ENCODE measurements around the gene SELENON. TPM values are rescaled to one million over a fixed set of nuclear protein-coding genes. Genes with fewer than 3 reads are reported as not detected.

Gene SELENON
- total and polyA plus RNA-seq, 2 of the 13 experiments (the other 11 are each of a cell fraction or from before 2014, with no cell fraction given): 3.8 to 8.0 TPM

DNA sequence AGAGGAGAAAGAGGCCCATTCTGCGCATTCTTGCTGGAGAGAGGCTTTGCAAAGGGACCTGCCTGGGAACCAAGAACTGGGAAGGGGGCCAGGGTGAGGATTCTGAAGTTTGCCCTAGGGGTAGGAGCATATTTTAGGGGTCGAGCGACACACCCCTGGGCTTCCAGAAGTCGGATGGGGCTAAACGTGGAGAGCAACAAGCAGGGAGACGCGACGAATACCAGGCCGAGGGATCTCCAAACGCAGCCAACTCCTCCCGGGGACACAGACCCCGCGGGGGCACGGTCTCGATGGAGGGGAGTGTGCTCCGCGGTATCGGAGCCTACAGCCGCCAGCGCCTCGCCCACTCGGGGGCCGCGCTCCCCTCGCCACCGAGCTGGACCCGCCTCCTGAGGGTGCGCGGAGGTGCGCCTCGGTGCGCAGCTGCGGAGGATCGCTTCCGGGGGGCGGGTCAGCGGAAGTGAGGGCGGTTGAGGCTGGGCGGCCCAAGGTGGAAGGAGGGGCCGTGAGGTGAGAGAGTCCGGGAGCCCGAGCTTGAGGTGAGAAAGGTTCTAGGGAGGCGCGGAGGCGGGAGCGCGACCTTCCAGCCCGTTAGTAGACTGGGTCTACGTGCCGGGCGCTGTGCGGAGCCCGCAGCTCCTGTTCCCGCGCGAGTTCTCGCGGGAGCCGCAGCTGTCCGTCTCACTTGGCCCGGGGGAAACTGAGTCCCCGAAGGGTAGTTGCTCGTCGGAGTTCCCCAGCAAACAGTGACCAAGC, 19.7 kb downstream of the SELENON start, which contains the start of gene MTFR1L (continued):
- TF ChIP-seq, protein P1, sequence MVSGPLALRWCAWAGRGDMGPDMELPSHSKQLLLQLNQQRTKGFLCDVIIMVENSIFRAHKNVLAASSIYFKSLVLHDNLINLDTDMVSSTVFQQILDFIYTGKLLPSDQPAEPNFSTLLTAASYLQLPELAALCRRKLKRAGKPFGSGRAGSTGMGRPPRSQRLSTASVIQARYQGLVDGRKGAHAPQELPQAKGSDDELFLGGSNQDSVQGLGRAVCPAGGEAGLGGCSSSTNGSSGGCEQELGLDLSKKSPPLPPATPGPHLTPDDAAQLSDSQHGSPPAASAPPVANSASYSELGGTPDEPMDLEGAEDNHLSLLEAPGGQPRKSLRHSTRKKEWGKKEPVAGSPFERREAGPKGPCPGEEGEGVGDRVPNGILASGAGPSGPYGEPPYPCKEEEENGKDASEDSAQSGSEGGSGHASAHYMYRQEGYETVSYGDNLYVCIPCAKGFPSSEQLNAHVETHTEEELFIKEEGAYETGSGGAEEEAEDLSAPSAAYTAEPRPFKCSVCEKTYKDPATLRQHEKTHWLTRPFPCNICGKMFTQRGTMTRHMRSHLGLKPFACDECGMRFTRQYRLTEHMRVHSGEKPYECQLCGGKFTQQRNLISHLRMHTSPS (CRISPR knock-in tag; IDR thresholded peaks at IDR 0.05; ENCODE audit: low read depth): peak; percentile 42; the same call in 1 of the 2 replicates
- peak; percentile 74; the same call in 1 of the 2 replicates for TF ChIP-seq SP2 (CRISPR knock-in tag; IDR thresholded peaks at IDR 0.05)
- TF ChIP-seq NR2F6 (IDR thresholded peaks at IDR 0.05): 0 out of 2 replicates have a peak, but pooled peaks have one; percentile 26
- TF ChIP-seq NR2F6 (CRISPR knock-in tag; IDR thresholded peaks at IDR 0.05): peak; percentile 79
- TF ChIP-seq, protein P2, sequence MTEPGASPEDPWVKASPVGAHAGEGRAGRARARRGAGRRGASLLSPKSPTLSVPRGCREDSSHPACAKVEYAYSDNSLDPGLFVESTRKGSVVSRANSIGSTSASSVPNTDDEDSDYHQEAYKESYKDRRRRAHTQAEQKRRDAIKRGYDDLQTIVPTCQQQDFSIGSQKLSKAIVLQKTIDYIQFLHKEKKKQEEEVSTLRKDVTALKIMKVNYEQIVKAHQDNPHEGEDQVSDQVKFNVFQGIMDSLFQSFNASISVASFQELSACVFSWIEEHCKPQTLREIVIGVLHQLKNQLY (CRISPR knock-in tag; IDR thresholded peaks at IDR 0.05): 0 out of 2 replicates have a peak, but pooled peaks have one; percentile 10
- no peak for TF ChIP-seq SOX13 (IDR thresholded peaks at IDR 0.05)
- TF ChIP-seq SOX13 (CRISPR knock-in tag; conservative IDR thresholded peaks at IDR 0.05 in 1 of 2, IDR thresholded peaks at IDR 0.05 in 1 of 2): peak in 1 of 2 experiments; percentile 51; a peak in 2 of 4 replicates
- no peak for TF ChIP-seq POLR2AphosphoS2 (IDR thresholded peaks at IDR 0.05; ENCODE audit: low read depth, low read length)
- peak; percentile 96 for TF ChIP-seq CHD2 (IDR thresholded peaks at IDR 0.05; ENCODE audit: low read depth, low read length)
- TF ChIP-seq, protein P3, sequence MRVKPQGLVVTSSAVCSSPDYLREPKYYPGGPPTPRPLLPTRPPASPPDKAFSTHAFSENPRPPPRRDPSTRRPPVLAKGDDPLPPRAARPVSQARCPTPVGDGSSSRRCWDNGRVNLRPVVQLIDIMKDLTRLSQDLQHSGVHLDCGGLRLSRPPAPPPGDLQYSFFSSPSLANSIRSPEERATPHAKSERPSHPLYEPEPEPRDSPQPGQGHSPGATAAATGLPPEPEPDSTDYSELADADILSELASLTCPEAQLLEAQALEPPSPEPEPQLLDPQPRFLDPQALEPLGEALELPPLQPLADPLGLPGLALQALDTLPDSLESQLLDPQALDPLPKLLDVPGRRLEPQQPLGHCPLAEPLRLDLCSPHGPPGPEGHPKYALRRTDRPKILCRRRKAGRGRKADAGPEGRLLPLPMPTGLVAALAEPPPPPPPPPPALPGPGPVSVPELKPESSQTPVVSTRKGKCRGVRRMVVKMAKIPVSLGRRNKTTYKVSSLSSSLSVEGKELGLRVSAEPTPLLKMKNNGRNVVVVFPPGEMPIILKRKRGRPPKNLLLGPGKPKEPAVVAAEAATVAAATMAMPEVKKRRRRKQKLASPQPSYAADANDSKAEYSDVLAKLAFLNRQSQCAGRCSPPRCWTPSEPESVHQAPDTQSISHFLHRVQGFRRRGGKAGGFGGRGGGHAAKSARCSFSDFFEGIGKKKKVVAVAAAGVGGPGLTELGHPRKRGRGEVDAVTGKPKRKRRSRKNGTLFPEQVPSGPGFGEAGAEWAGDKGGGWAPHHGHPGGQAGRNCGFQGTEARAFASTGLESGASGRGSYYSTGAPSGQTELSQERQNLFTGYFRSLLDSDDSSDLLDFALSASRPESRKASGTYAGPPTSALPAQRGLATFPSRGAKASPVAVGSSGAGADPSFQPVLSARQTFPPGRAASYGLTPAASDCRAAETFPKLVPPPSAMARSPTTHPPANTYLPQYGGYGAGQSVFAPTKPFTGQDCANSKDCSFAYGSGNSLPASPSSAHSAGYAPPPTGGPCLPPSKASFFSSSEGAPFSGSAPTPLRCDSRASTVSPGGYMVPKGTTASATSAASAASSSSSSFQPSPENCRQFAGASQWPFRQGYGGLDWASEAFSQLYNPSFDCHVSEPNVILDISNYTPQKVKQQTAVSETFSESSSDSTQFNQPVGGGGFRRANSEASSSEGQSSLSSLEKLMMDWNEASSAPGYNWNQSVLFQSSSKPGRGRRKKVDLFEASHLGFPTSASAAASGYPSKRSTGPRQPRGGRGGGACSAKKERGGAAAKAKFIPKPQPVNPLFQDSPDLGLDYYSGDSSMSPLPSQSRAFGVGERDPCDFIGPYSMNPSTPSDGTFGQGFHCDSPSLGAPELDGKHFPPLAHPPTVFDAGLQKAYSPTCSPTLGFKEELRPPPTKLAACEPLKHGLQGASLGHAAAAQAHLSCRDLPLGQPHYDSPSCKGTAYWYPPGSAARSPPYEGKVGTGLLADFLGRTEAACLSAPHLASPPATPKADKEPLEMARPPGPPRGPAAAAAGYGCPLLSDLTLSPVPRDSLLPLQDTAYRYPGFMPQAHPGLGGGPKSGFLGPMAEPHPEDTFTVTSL (CRISPR knock-in tag; IDR thresholded peaks at IDR 0.05; ENCODE audit: borderline replicate concordance): peak; percentile 48; the same call in 1 of the 2 replicates
- TF ChIP-seq KDM2A (CRISPR knock-in tag; IDR thresholded peaks at IDR 0.05; ENCODE audit: borderline replicate concordance, low read depth): peak; percentile 87
- TF ChIP-seq, protein P4, sequence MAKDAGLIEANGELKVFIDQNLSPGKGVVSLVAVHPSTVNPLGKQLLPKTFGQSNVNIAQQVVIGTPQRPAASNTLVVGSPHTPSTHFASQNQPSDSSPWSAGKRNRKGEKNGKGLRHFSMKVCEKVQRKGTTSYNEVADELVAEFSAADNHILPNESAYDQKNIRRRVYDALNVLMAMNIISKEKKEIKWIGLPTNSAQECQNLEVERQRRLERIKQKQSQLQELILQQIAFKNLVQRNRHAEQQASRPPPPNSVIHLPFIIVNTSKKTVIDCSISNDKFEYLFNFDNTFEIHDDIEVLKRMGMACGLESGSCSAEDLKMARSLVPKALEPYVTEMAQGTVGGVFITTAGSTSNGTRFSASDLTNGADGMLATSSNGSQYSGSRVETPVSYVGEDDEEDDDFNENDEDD (CRISPR knock-in tag; IDR thresholded peaks at IDR 0.05; ENCODE audit: borderline replicate concordance): 0 out of 2 replicates have a peak, but pooled peaks have one; percentile 50
- no peak for TF ChIP-seq ZBTB21 (CRISPR knock-in tag; IDR thresholded peaks at IDR 0.05)
- TF ChIP-seq, protein P5, sequence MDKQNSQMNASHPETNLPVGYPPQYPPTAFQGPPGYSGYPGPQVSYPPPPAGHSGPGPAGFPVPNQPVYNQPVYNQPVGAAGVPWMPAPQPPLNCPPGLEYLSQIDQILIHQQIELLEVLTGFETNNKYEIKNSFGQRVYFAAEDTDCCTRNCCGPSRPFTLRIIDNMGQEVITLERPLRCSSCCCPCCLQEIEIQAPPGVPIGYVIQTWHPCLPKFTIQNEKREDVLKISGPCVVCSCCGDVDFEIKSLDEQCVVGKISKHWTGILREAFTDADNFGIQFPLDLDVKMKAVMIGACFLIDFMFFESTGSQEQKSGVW (CRISPR knock-in tag; IDR thresholded peaks at IDR 0.05; ENCODE audit: borderline replicate concordance): 0 out of 2 replicates have a peak, but pooled peaks have one; percentile 44
